ENCODE data around the gene SYNGR3.

SYNGR3 gene

GRCh38 chr16:1991135-1991551, 1.4 kb downstream of the SYNGR3 start:
- Mint-ChIP-seq H3K27ac (no peak overlapping the region), H3K9me3 (no peaks in the 10 kb centered on the region), H3K4me1 (peaks cover 16% of the 10 kb centered on the region), H3K27me3 (ENCODE audit: low read depth, poor library complexity) (peaks cover 62% of the 10 kb centered on the region), H3K36me3 (ENCODE audit: low read depth) (peaks cover 22% of the 10 kb centered on the region), H3K4me3 (peak overlapping the region; percentile 52)
- no peak for TF ChIP-seq CTCF (IDR thresholded peaks at IDR 0.05)
- DNase-seq = no peak

GRCh38 chr16:1991588-1991947, 1.8 kb downstream of the SYNGR3 start:
- peaks cover 19% of the 10 kb centered on the region for H3K36me3 Mint-ChIP-seq (ENCODE audit: low read depth)
- H3K4me1 Mint-ChIP-seq = peaks cover 16% of the 10 kb centered on the region
- H3K9me3 Mint-ChIP-seq = no peaks in the 10 kb centered on the region
- no peak for TF ChIP-seq CTCF (IDR thresholded peaks at IDR 0.05)
- H3K4me3 Mint-ChIP-seq = peak overlapping the region; percentile 52
- DNase-seq = no peak
- H3K27ac Mint-ChIP-seq = no peak overlapping the region
- H3K27me3 Mint-ChIP-seq (ENCODE audit: low read depth, poor library complexity) = peaks cover 59% of the 10 kb centered on the region

GRCh38 chr16:1991948-1992703, 2.4 kb downstream of the SYNGR3 start:
- Mint-ChIP-seq H3K4me1 (peaks cover 16% of the 10 kb centered on the region), H3K4me3 (no peak overlapping the region), H3K9me3 (no peaks in the 10 kb centered on the region), H3K36me3 (ENCODE audit: low read depth) (peaks cover 14% of the 10 kb centered on the region), H3K27me3 (ENCODE audit: low read depth, poor library complexity) (peaks cover 54% of the 10 kb centered on the region), H3K27ac (no peak overlapping the region)
- TF ChIP-seq CTCF (IDR thresholded peaks at IDR 0.05) = no peak
- peak; percentile 94 for DNase-seq

GRCh38 chr16:1992704-1993317, 3.0 kb downstream of the SYNGR3 start:
- no peak for TF ChIP-seq CTCF (IDR thresholded peaks at IDR 0.05)
- Mint-ChIP-seq H3K36me3 (ENCODE audit: low read depth) (peaks cover 15% of the 10 kb centered on the region), H3K9me3 (no peaks in the 10 kb centered on the region), H3K27me3 (ENCODE audit: low read depth, poor library complexity) (peaks cover 50% of the 10 kb centered on the region), H3K4me1 (peaks cover 16% of the 10 kb centered on the region), H3K27ac (no peak overlapping the region), H3K4me3 (no peak overlapping the region)
- DNase-seq = no peak

GRCh38 chr16:1993731-1994131, 4.0 kb downstream of the SYNGR3 start:
- no peak for TF ChIP-seq CTCF (IDR thresholded peaks at IDR 0.05)
- Mint-ChIP-seq H3K27ac (no peak overlapping the region), H3K27me3 (ENCODE audit: low read depth, poor library complexity) (peaks cover 40% of the 10 kb centered on the region), H3K4me1 (peaks cover 12% of the 10 kb centered on the region), H3K36me3 (ENCODE audit: low read depth) (peaks cover 18% of the 10 kb centered on the region), H3K4me3 (peak overlapping the region; percentile 44), H3K9me3 (no peaks in the 10 kb centered on the region)
- no peak for DNase-seq
